ENCODE results near the gene HSP90AB1.

HSP90AB1 gene

GRCh38 chr6:44248579-44248978, 1.7 kb downstream of the HSP90AB1 start:
- no peak for TF ChIP-seq CTCF (conservative IDR thresholded peaks at IDR 0.05)

GRCh38 chr6:44249082-44249748, 2.3 kb downstream of the HSP90AB1 start:
- H3K27ac ChIP-seq, result peak overlapping the region; percentile 31

More at GRCh38 chr6:44248579-44248978, 1.7 kb downstream of the HSP90AB1 start:
- H3K27ac ChIP-seq, result peak overlapping the region; percentile 31; the same call in 1 of the 2 replicates

GRCh38 chr6:44250067-44250717, 3.3 kb downstream of the HSP90AB1 start:
- no peak for TF ChIP-seq CTCF (conservative IDR thresholded peaks at IDR 0.05)
- no peak overlapping the region for H3K27ac ChIP-seq

More at GRCh38 chr6:44249082-44249748, 2.3 kb downstream of the HSP90AB1 start:
- TF ChIP-seq ZFX (IDR thresholded peaks at IDR 0.05) (no peak), CTCF (conservative IDR thresholded peaks at IDR 0.05) (no peak)

- TF ChIP-seq CTCF (conservative IDR thresholded peaks at IDR 0.05), result no peak
- H3K27ac ChIP-seq, result no peak overlapping the region
These were observed 3.8 kb downstream of the HSP90AB1 start for GRCh38 chr6:44250718-44251123.

GRCh38 chr6:44251576-44252524, 4.9 kb downstream of the HSP90AB1 start:
- TF ChIP-seq ZFX (IDR thresholded peaks at IDR 0.05) (no peak), CTCF (conservative IDR thresholded peaks at IDR 0.05) (no peak)
- no peak overlapping the region for H3K27ac ChIP-seq

- no peak overlapping the region for H3K27ac ChIP-seq
- TF ChIP-seq ZFX (IDR thresholded peaks at IDR 0.05), result no peak
- peak; percentile 80 for TF ChIP-seq CTCF (conservative IDR thresholded peaks at IDR 0.05)
These were observed 6.6 kb downstream of the HSP90AB1 start for GRCh38 chr6:44253307-44254101.
